ENCODE results near the gene TLDC2.

TLDC2 gene

DNA sequence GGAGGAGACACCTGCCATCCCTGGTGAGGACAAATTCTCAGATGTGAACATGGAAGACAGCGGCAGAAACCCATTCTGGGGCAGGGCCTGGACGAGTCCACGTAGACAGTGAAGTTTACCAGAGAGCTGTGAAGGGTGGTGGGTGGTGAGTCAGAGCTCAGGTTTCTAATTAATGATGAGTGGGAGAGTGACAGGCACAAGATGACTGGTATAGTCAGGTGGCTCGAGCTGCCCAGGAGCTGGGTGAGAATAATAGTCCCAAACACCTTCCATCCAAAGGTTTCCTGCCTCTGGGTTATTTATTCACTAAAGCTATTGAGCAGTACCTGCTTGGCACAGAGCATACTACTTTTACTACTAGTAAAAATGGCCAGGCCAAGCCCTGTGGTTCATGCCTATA is 6.0 kb downstream of the TLDC2 start:
- DNase-seq (ENCODE audit: extremely low spot score), result no peak
- ChIA-PET CTCF (interaction anchor here (1.3 to 1.8 kb wide), 2 partner anchors 36 to 73 kb away, joined by 3 to 6 read pairs; no protein-coding TSS in a partner anchor), POLR2A (interaction anchor here (1.4 kb wide), 2 partner anchors 47 to 108 kb away, joined by 4 to 5 read pairs; partner anchors contain the start of gene DSN1)
- TF ChIP-seq LEF1 (IDR thresholded peaks at IDR 0.05; ENCODE audit: borderline replicate concordance) (no peak), SP1 (IDR thresholded peaks at IDR 0.05) (no peak)
- TF ChIP-seq, protein P1, sequence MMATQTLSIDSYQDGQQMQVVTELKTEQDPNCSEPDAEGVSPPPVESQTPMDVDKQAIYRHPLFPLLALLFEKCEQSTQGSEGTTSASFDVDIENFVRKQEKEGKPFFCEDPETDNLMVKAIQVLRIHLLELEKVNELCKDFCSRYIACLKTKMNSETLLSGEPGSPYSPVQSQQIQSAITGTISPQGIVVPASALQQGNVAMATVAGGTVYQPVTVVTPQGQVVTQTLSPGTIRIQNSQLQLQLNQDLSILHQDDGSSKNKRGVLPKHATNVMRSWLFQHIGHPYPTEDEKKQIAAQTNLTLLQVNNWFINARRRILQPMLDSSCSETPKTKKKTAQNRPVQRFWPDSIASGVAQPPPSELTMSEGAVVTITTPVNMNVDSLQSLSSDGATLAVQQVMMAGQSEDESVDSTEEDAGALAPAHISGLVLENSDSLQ (IDR thresholded peaks at IDR 0.05), result peak; percentile 67

DNA sequence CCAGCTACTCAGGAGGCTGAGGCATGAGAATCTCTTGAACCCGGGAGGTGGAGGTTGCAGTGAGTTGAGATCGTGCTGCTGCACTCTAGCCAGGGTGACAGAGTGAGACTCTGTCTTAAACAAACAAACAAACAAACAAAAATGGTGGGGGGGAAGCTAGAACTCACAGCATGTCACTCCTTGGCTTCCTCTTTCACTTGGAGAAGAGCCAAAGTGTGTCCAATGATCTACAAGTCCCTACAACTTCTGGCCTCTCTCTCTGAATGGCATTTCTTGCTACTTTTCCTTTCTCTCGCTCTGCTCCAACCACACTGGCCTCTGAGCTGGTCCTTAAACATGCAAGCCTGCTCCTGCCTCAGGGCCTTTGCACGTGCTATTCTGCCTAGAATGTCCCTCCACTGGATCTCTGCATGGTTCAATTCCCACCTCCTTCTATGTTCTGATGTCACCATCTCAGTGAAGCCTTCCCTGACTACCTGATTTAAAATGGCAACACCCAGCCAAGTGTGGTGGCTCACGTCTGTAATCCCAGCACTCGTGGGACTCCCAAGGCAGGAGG is 8.1 kb downstream of the TLDC2 start:
- POLR2A ChIA-PET, result no interaction called here
- no peak for DNase-seq (ENCODE audit: extremely low spot score)
- TF ChIP-seq, protein P1 (IDR thresholded peaks at IDR 0.05), result no peak
- no peak for TF ChIP-seq LEF1 (IDR thresholded peaks at IDR 0.05; ENCODE audit: borderline replicate concordance)
- TF ChIP-seq ELF4 (IDR thresholded peaks at IDR 0.05), result no peak
- no peak for TF ChIP-seq ARNT (IDR thresholded peaks at IDR 0.05)
- TF ChIP-seq NFRKB (IDR thresholded peaks at IDR 0.05), result no peak
- TF ChIP-seq L3MBTL2 (conservative IDR thresholded peaks at IDR 0.05), result no peak
- TF ChIP-seq CTBP1 (IDR thresholded peaks at IDR 0.05; ENCODE audit: borderline replicate concordance), result no peak
- TF ChIP-seq TARDBP (IDR thresholded peaks at IDR 0.05), result no peak
- no peak for TF ChIP-seq ZNF384 (IDR thresholded peaks at IDR 0.05)
- TF ChIP-seq SUZ12 (IDR thresholded peaks at IDR 0.05), result no peak
- no peak for TF ChIP-seq BHLHE40 (IDR thresholded peaks at IDR 0.05; ENCODE audit: borderline replicate concordance)
- TF ChIP-seq HDGF (IDR thresholded peaks at IDR 0.05; ENCODE audit: borderline replicate concordance), result no peak
- TF ChIP-seq FOXA1 (IDR thresholded peaks at IDR 0.05), result no peak
- TF ChIP-seq SP1 (IDR thresholded peaks at IDR 0.05), result no peak
- no peak for TF ChIP-seq FOXK2 (IDR thresholded peaks at IDR 0.05)
- no peak for TF ChIP-seq FOXM1 (IDR thresholded peaks at IDR 0.05; ENCODE audit: borderline replicate concordance)
- CTCF ChIA-PET, result interaction anchor here (0.6 kb wide), 1 partner anchor 13 kb away, joined by 5 read pairs; no protein-coding TSS in a partner anchor

DNA sequence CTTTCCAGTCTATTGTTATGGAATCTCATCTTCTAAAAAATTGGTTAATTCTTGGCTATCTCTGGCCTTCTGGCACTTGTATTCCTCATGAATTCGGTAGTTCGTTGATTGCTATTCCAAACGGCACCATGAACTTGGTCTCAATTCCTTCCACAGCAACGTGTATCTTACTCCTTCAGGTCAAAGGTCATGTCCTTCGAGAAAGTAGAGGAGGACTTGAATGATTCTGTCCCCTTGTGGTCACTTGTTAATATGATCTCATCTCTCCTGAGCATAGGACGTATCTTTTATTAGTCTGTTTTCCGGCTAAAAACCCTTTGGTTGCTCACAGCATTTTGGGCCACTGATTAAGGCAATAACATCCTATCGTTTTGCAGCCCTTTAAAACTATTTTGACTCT is 9.4 kb downstream of the TLDC2 start:
- DNase-seq (ENCODE audit: extremely low spot score), result no peak
- ChIA-PET CTCF (interaction anchor here (0.6 kb wide), 1 partner anchor 35 kb away, joined by 3 read pairs; no protein-coding TSS in a partner anchor), POLR2A (no interaction called here)
- TF ChIP-seq CTBP1 (IDR thresholded peaks at IDR 0.05; ENCODE audit: borderline replicate concordance), result no peak
- no peak for TF ChIP-seq HDGF (IDR thresholded peaks at IDR 0.05; ENCODE audit: borderline replicate concordance)
- TF ChIP-seq FOXA1 (IDR thresholded peaks at IDR 0.05), result no peak
- TF ChIP-seq SP1 (IDR thresholded peaks at IDR 0.05), result no peak
- TF ChIP-seq ELF4 (IDR thresholded peaks at IDR 0.05), result no peak
- TF ChIP-seq, protein P1 (IDR thresholded peaks at IDR 0.05), result no peak

DNA sequence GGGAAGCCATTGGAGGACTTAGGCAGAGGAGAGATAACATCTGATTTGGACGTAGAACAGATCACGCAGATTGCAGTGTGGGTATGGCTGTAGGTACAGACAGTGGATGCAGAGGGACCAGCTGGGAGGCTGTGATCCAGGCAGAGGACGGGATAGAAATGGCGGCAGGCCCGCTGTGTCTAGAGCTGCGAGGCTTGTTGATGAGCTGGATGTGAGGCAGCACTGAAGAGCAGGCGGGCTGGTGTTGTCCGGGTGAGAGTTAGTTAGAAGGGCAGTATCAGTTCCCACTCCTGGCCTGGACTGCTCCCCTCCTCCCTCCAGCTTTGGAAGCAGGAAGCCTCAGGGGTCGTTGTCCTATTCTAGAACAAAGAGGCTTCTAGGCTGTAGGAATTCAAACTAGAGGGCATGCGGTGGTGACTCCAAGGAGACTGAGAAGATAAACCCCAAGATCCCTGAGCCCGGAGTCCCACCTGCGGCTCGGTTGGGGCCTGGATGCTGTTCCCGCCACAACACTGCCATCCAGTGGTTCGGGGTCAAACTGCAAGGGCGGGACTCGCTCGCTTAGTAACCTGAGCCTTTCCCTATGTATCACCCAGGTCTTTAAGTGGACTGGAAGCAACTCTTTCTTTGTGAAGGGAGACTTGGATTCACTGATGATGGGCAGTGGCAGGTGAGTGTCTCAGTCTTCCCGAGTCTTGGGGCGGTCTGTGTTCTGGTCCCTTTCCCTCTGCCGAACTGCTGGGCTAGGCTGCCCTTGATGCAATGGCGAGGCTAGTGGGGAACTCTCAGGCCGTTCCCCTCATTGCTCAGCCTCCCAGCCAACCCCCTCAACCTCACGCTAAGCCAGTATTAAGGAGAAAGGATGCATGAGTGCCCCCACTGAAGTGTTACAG is 11.2 kb downstream of the TLDC2 start:
- TF ChIP-seq, protein P1 (IDR thresholded peaks at IDR 0.05), result no peak
- TF ChIP-seq BHLHE40 (IDR thresholded peaks at IDR 0.05; ENCODE audit: borderline replicate concordance), result no peak
- no peak for TF ChIP-seq ARNT (IDR thresholded peaks at IDR 0.05)
- TF ChIP-seq FOXM1 (IDR thresholded peaks at IDR 0.05; ENCODE audit: borderline replicate concordance), result no peak
- TF ChIP-seq SUZ12 (IDR thresholded peaks at IDR 0.05), result no peak
- no peak for TF ChIP-seq L3MBTL2 (conservative IDR thresholded peaks at IDR 0.05)
- TF ChIP-seq LEF1 (IDR thresholded peaks at IDR 0.05; ENCODE audit: borderline replicate concordance), result no peak
- TF ChIP-seq HDGF (IDR thresholded peaks at IDR 0.05; ENCODE audit: borderline replicate concordance), result no peak
- peak; percentile 92 for DNase-seq (ENCODE audit: extremely low spot score)
- ChIA-PET POLR2A (interaction anchor here (1.7 kb wide), 1 partner anchor 113 kb away, joined by 4 read pairs; the partner anchor contains the start of gene DSN1), CTCF (interaction anchor here (0.5 to 0.7 kb wide), 4 partner anchors 37 to 176 kb away, joined by 3 to 5 read pairs (median 4); no protein-coding TSS in a partner anchor)

DNA sequence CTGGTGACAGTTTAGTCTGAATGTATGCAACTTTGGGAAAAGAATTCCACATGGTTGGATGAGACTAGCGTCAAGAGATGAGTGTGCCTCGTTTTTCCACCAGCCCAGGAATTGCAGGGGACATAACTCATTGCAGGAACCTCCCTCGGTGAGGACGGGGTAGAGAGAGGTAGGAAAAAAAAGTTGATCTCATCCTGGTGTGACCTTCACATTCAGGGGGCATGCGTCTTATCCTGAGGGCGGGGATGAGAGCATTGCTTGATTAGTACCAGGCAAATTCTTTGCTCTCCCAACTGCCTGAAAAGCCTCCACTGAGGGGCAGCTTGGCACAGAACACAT is 11.8 kb downstream of the TLDC2 start:
- CTCF ChIA-PET, result no interaction called here
- TF ChIP-seq CTBP1 (IDR thresholded peaks at IDR 0.05; ENCODE audit: borderline replicate concordance) (no peak), LEF1 (IDR thresholded peaks at IDR 0.05; ENCODE audit: borderline replicate concordance) (no peak), ZNF384 (IDR thresholded peaks at IDR 0.05) (no peak), NFRKB (IDR thresholded peaks at IDR 0.05) (no peak), BHLHE40 (IDR thresholded peaks at IDR 0.05; ENCODE audit: borderline replicate concordance) (no peak), ELF4 (IDR thresholded peaks at IDR 0.05) (no peak), HDGF (IDR thresholded peaks at IDR 0.05; ENCODE audit: borderline replicate concordance) (no peak), FOXA1 (IDR thresholded peaks at IDR 0.05) (no peak), SUZ12 (IDR thresholded peaks at IDR 0.05) (no peak), FOXK2 (IDR thresholded peaks at IDR 0.05) (no peak), SP1 (IDR thresholded peaks at IDR 0.05) (no peak), TARDBP (IDR thresholded peaks at IDR 0.05) (no peak), FOXM1 (IDR thresholded peaks at IDR 0.05; ENCODE audit: borderline replicate concordance) (no peak), L3MBTL2 (conservative IDR thresholded peaks at IDR 0.05) (no peak), ARNT (IDR thresholded peaks at IDR 0.05) (no peak)
- TF ChIP-seq, protein P1 (IDR thresholded peaks at IDR 0.05), result no peak

More for the DNA sequence above, 11.8 kb downstream of the TLDC2 start:
- DNase-seq (ENCODE audit: extremely low spot score), result no peak
- POLR2A ChIA-PET, result no interaction called here
